GM12878 (cell line): ENCODE measurements around the gene ENTPD5. TPM values are rescaled to one million over a fixed set of nuclear protein-coding genes. Genes with fewer than 3 reads are reported as not detected.

Experiments used
- ATAC-seq: fragments of 200-7000 bp; cut with Tn5 transposase; 3 replicates; pipeline ENCODE4 v1.9.1; 2020; ENCODE audit warnings: mild to moderate bottlenecking, moderate library complexity
- BruUV-seq: library from RNA; stranded (reverse); fragments of 400-500 nt; replicated peaks from 2 replicates; lab custom pipeline; 2021; lab: Mats Ljungman, UMichigan
- CTCF ChIA-PET: fragments of 300-600 bp; sonication (Branson Sonifier 250); formaldehyde crosslinking; extraction: SDS; loops from one replicate; lab custom pipeline; 2021; ENCODE audit warnings: inconsistent platforms; lab: Yijun Ruan, JAX
- POLR2A ChIA-PET: fragments of 350-600 bp; formaldehyde crosslinking; extraction: SDS; loops from one replicate; lab custom pipeline; 2021; ENCODE audit warnings: inconsistent platforms; lab: Charles Lee
- RAD21 ChIA-PET: fragments of 300-600 bp; sonication (Branson Sonifier 250); formaldehyde crosslinking; loops from one replicate; lab custom pipeline; 2023; ENCODE audit warnings: antibody characterized with exemption; ENCODE audit not compliant: unreplicated experiment; lab: Charles Lee
- SMC1A ChIA-PET: fragments of 300-600 bp; sonication (Branson Sonifier 250); formaldehyde crosslinking; loops from one replicate; lab custom pipeline; 2023; ENCODE audit not compliant: unreplicated experiment, uncharacterized antibody; lab: Charles Lee
- DNase-seq: peaks from one replicate; pipeline ENCODE4 v3.0.0-alpha.2; 2011; ENCODE audit warnings: low read depth, low spot score
- FAIRE-seq: peaks from 3 replicates; lab custom pipeline; 2011; peaks lifted over from hg19 to GRCh38; lab: Jason Lieb, UNC
- H2AFZ ChIP-seq: 2 replicates; pipeline ENCODE4 v1.6.0; 2011; ENCODE audit warnings: low read depth, low read length, control low read depth; ENCODE audit not compliant: control insufficient read depth
- H3K27ac ChIP-seq: 2 replicates; pipeline ENCODE4 v1.5.1; 2011; ENCODE audit warnings: control low read depth; ENCODE audit not compliant: control insufficient read depth, insufficient read depth
- H3K27me3 ChIP-seq, 2 experiments: replicated peaks in 1 of 2; 2 replicates each; pipeline versions ENCODE4 v1.6.0 to v1.6.1; 2011; ENCODE audit warnings: low read length in 1 of 2; ENCODE audit not compliant: control insufficient read depth in 2 of 2, insufficient read depth in 2 of 2
- H3K36me3 ChIP-seq, 2 experiments: 2 replicates each; pipeline ENCODE4 v1.5.1; 2011; ENCODE audit warnings: low read length in 1 of 2; ENCODE audit not compliant: control insufficient read depth in 2 of 2, insufficient read depth in 2 of 2
- H3K4me1 ChIP-seq: 2 replicates; pipeline ENCODE4 v1.6.1; 2011; ENCODE audit warnings: mild to moderate bottlenecking, low read length, moderate library complexity, mixed read lengths; ENCODE audit not compliant: control insufficient read depth, insufficient read depth
- H3K4me2 ChIP-seq: 2 replicates; pipeline ENCODE4 v1.6.0; 2011; ENCODE audit warnings: control low read depth; ENCODE audit not compliant: control insufficient read depth, insufficient read depth
- H3K4me3 ChIP-seq: fragments of 200-600 bp; sonication (generic); 2 replicates; pipeline ENCODE4 v1.5.1; 2016
- H3K79me2 ChIP-seq: 2 replicates; pipeline ENCODE4 v1.6.0; 2011; ENCODE audit warnings: low read length; ENCODE audit not compliant: control insufficient read depth, insufficient read depth
- H3K9ac ChIP-seq: 2 replicates; pipeline ENCODE4 v1.8.0; 2011; ENCODE audit warnings: low read length, control low read depth, mixed read lengths; ENCODE audit not compliant: control insufficient read depth, insufficient read depth
- H3K9me3 ChIP-seq: replicated peaks from 3 replicates; pipeline ENCODE4 v1.5.1; 2011; ENCODE audit warnings: mild to moderate bottlenecking, low read length; ENCODE audit not compliant: control insufficient read depth, insufficient read depth
- H4K20me1 ChIP-seq: 2 replicates; pipeline ENCODE4 v1.6.0; 2011; ENCODE audit not compliant: control insufficient read depth, insufficient read depth
- ATF3 ChIP-seq: IDR thresholded peaks from 2 replicates; pipeline ENCODE4 v1.6.1; 2011; ENCODE audit warnings: low read depth, mild to moderate bottlenecking, low read length, moderate library complexity, borderline replicate concordance; ENCODE audit errors: extremely low read depth
- CHD4 ChIP-seq: fragments of 200-600 bp; sonication (generic); IDR thresholded peaks from 2 replicates; pipeline ENCODE4 v1.6.1; 2016; ENCODE audit warnings: mild to moderate bottlenecking
- CREM ChIP-seq: IDR thresholded peaks from 2 replicates; pipeline ENCODE4 v1.6.1; 2014; ENCODE audit warnings: antibody characterized with exemption, low read depth
- DPF2 ChIP-seq: fragments of 450-650 bp; IDR thresholded peaks from 2 replicates; pipeline ENCODE4 v1.6.1; 2017; ENCODE audit warnings: mild to moderate bottlenecking
- HDGF ChIP-seq: fragments of 450-650 bp; IDR thresholded peaks from 2 replicates; pipeline ENCODE4 v1.6.1; 2016; ENCODE audit warnings: antibody characterized with exemption
- MXI1 ChIP-seq: fragments of 150-350 bp; IDR thresholded peaks from 2 replicates; pipeline ENCODE4 v1.6.1; 2011; ENCODE audit warnings: low read depth, mild to moderate bottlenecking, inconsistent platforms, low read length, improper control_type of control experiment
- NFYB ChIP-seq: IDR thresholded peaks from 2 replicates; pipeline ENCODE4 v1.6.1; 2011; ENCODE audit warnings: low read depth, mild to moderate bottlenecking, low read length, improper control_type of control experiment, moderate library complexity; ENCODE audit not compliant: insufficient read depth
- NR2F1 ChIP-seq: fragments of 450-650 bp; conservative IDR thresholded peaks from 2 replicates; pipeline ENCODE4 v1.6.1; 2017; ENCODE audit warnings: mild to moderate bottlenecking
- POLR2AphosphoS2 ChIP-seq: IDR thresholded peaks from 2 replicates; pipeline ENCODE4 v1.6.1; 2011; ENCODE audit warnings: low read depth, mild to moderate bottlenecking, low read length, improper control_type of control experiment, moderate library complexity
- RELB ChIP-seq: fragments of 450-650 bp; IDR thresholded peaks from 2 replicates; pipeline ENCODE4 v1.6.1; 2017; ENCODE audit warnings: low read depth, mild to moderate bottlenecking, moderate library complexity
- SMARCA5 ChIP-seq: fragments of 450-650 bp; IDR thresholded peaks from 2 replicates; pipeline ENCODE4 v1.6.1; 2017; ENCODE audit warnings: mild to moderate bottlenecking
- SRF ChIP-seq, 2 experiments: IDR thresholded peaks; 2 replicates each; pipeline ENCODE4 v1.6.1; 2011; ENCODE audit warnings: low read depth in 2 of 2, low read length in 2 of 2, mild to moderate bottlenecking in 1 of 2, moderate library complexity in 1 of 2
- TBL1XR1 ChIP-seq: IDR thresholded peaks from 2 replicates; pipeline ENCODE4 v1.6.1; 2012; ENCODE audit warnings: low read depth, low read length, improper control_type of control experiment
- TCF12 ChIP-seq: IDR thresholded peaks from 2 replicates; pipeline ENCODE4 v1.6.1; 2011; ENCODE audit warnings: low read depth, mild to moderate bottlenecking, low read length
- TCF3 ChIP-seq: IDR thresholded peaks from 2 replicates; pipeline ENCODE4 v1.6.1; 2012; ENCODE audit warnings: low read depth, mild to moderate bottlenecking, low read length, borderline replicate concordance; ENCODE audit not compliant: insufficient read depth
- YY1 ChIP-seq: IDR thresholded peaks from 2 replicates; pipeline ENCODE4 v1.6.1; 2011; ENCODE audit warnings: low read depth, mild to moderate bottlenecking, low read length
- ZBTB4 ChIP-seq: fragments of 450-650 bp; formaldehyde crosslinking; IDR thresholded peaks from 2 replicates; pipeline ENCODE4 v1.4.0; 2022; ENCODE audit warnings: mild to moderate bottlenecking, moderate library complexity
- ZNF274 ChIP-seq: IDR thresholded peaks from one replicate; pipeline ENCODE4 v1.8.0; 2011; ENCODE audit not compliant: insufficient read length, insufficient read depth
- WGBS: methylation state at CpG from one replicate; pipeline ENCODE4 v1.1.6; 2016; ENCODE audit warnings: low lambda C conversion rate; ENCODE audit not compliant: insufficient replicate concordance, insufficient coverage; ENCODE audit errors: missing lambda C conversion rate; 5-methylcytosine and 5-hydroxymethylcytosine counted together
- in situ Hi-C: fragments of 300-500 bp; cut with MboI; formaldehyde crosslinking; loops from 9 replicates; pipeline ENCODE4 v1.14.3; 2018; ENCODE audit warnings: mixed read lengths
- intact Hi-C: fragments of 100-400 bp; cut with micrococcal nuclease; formaldehyde crosslinking; loops from one replicate; pipeline ENCODE4 v1.14.2; 2022; ENCODE audit not compliant: unreplicated experiment
- polyA plus RNA-seq, 11 experiments: library from polyadenylated mRNA; depleted of rRNA in 4 of 11; unstranded in 6 of 11; stranded (reverse) in 5 of 11; fragments of >200 nt; fragmentation: Nextera tagmentation in 4 of 11; fragmentation: Illumina TruSeq in 1 of 11; extraction: Ambion mirVana in 4 of 11; extraction: Trizol in 1 of 11; gene quantifications; 1 replicate in 1 of 11; 2 replicates in 10 of 11; pipeline versions ENCODE4 v1.2.1 to v1.2.3, GENCODE V29; 2011 to 2016; ENCODE audit warnings: inconsistent platforms in 2 of 11, missing spikeins in 2 of 11, low read depth in 1 of 11
- total RNA-seq, 4 experiments: library from RNA; depleted of rRNA in 3 of 4; stranded (reverse); fragments of >200 nt in 3 of 4; fragmentation: Illumina TruSeq in 1 of 4; extraction: Trizol in 1 of 4; gene quantifications; 2 replicates each; pipeline versions ENCODE4 v1.2.1 to v1.2.3, GENCODE V29; 2013 to 2021

The ENTPD5 gene
- total and polyA plus RNA-seq, 10 of the 15 experiments (the other 5 are each of a cell fraction or from before 2014, with no cell fraction given): 2.4 to 9.9 (median 7.6) TPM

GRCh38 chr14:73943083-73943482 lies 76.0 kb downstream of the ENTPD5 start:
- Histone ChIP-seq H3K27me3 (no peaks in the 10 kb centered on the region), H4K20me1 (no peaks in the 10 kb centered on the region), H2AFZ (no peak overlapping the region), H3K79me2 (no peaks in the 10 kb centered on the region), H3K27ac (no peak overlapping the region), H3K4me3 (no peak overlapping the region), H3K4me1 (peaks cover 9% of the 10 kb centered on the region), H3K9ac (no peak overlapping the region), H3K4me2 (no peak overlapping the region), H3K9me3 (no peaks in the 10 kb centered on the region), H3K36me3 (no peaks in the 10 kb centered on the region; a peak in 1 of 4 replicates)
- in situ Hi-C loops: no loop called here
- WGBS: 32% methylated on average over 4 of the region's 4 CpGs
- RAD21 ChIA-PET: no interaction called here
- ATAC-seq (no peak), FAIRE-seq (no peak), DNase-seq (no peak)
- POLR2A ChIA-PET: no interaction called here
- SMC1A ChIA-PET: interaction anchor here (1.2 to 1.6 kb wide), 2 partner anchors 9 to 115 kb away, joined by 3 read pairs; no protein-coding TSS in a partner anchor
- TF ChIP-seq TCF3 (no peak), DPF2 (no peak), RELB (no peak), CHD4 (no peak), CREM (no peak), YY1 (no peak), NR2F1 (no peak), SMARCA5 (no peak), POLR2AphosphoS2 (no peak), ATF3 (no peak), TCF12 (no peak), NFYB (no peak), HDGF (no peak), TBL1XR1 (no peak), MXI1 (no peak), SRF (IDR thresholded peaks at IDR 0.05; ENCODE audit: low read depth in 2 of 2, low read length in 2 of 2) (no peak), ZNF274 (no peak), ZBTB4 (CRISPR knock-in tag) (no peak)
- CTCF ChIA-PET: interaction anchor here (0.7 kb wide), 1 partner anchor 631 kb away, joined by 3 read pairs; no protein-coding TSS in a partner anchor
- intact Hi-C loops: no loop called here
- BruUV-seq: no TSS peak
